ENCODE data around the gene FOXP4.

Gene FOXP4

DNA sequence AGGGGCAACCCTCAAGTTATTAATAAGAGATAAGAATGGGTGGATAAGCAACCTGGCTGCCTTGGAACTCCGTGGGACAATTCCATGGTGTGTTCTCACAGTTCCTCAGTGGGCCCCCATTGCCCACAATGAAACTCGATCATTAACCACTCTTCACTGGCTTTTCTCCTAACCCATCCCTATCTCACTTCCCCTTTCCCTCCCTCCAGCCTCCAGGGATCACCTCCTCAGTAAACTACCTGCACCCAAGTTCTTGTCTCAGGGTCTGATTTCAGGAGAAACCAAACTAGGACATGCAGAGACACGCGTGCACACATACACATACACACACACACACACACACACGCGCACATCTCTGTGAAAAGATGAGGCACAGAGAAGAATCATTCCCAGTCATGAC is 37.7 kb upstream of the FOXP4 start:
- POLR2A ChIA-PET: no interaction called here
- DNase-seq (ENCODE audit: low read depth, low spot score): no peak
- TF ChIP-seq, protein P1, sequence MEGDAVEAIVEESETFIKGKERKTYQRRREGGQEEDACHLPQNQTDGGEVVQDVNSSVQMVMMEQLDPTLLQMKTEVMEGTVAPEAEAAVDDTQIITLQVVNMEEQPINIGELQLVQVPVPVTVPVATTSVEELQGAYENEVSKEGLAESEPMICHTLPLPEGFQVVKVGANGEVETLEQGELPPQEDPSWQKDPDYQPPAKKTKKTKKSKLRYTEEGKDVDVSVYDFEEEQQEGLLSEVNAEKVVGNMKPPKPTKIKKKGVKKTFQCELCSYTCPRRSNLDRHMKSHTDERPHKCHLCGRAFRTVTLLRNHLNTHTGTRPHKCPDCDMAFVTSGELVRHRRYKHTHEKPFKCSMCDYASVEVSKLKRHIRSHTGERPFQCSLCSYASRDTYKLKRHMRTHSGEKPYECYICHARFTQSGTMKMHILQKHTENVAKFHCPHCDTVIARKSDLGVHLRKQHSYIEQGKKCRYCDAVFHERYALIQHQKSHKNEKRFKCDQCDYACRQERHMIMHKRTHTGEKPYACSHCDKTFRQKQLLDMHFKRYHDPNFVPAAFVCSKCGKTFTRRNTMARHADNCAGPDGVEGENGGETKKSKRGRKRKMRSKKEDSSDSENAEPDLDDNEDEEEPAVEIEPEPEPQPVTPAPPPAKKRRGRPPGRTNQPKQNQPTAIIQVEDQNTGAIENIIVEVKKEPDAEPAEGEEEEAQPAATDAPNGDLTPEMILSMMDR (IDR thresholded peaks at IDR 0.05; ENCODE audit: insufficient read depth, low read length, missing control alignments): no peak
- no peak overlapping the region for H3K4me3 ChIP-seq (ENCODE audit: low read depth, low read length)
- CTCF ChIA-PET: interaction anchor here (1.1 kb wide), 1 partner anchor 87 kb away, joined by 3 read pairs; no protein-coding TSS in a partner anchor

DNA sequence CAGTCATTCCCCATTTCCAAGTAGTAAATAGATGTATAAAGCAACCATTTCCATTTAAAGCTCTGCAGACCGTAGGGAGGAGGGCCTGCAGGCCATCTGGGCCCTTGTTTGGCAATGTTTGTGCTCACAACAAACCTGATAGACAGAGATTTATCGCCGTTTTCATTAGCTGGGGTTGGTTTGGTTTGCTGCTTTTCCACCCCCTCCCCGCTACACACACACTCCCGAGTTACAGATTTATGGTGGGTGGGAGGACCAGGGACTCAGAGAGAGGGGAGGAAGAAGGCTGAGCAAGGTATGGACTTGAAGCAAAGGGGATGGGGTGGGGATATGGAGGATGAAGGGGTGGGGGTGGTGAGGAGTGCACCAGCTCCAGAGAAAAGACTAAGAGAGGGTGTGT is 36.6 kb upstream of the FOXP4 start:
- no peak overlapping the region for H3K4me3 ChIP-seq (ENCODE audit: low read depth, low read length)
- ChIA-PET POLR2A (no interaction called here), CTCF (interaction anchor here (1.1 kb wide), 1 partner anchor 12 kb away, joined by 4 read pairs; no protein-coding TSS in a partner anchor)
- DNase-seq (ENCODE audit: low read depth, low spot score): no peak
- TF ChIP-seq, protein P1 (IDR thresholded peaks at IDR 0.05; ENCODE audit: insufficient read depth, low read length, missing control alignments): no peak

DNA sequence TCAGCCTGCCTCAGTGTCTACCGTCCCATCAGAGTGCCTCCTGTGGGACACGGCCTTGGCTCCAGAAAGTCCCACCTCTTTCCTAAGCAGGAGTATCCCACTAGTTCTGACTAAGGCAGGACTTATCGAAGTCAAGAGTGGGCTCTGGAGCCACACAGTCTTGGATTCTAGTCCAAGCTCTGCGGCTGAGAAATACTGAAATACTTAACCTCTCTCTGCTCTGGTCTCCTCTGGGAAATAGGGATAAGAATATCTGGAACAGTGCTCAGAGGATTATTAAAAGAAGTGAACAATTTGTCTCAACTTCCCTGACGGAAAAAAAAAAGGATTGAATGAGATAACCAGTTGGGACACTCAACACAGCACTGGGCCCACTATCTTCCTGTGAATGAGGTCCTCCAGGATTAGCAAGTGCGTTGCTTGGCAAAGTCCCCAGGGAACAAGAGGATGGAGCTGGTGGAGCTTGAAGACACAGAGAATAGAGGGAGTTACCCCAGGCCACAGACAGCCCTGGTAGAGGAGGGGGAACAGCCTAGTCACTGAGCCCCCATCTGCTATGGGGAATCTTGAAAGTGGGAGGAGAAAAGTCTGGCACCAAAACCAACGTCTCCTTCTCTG is 34.6 kb upstream of the FOXP4 start:
- CTCF ChIA-PET: interaction anchor here (1.2 to 1.5 kb wide), 3 partner anchors 8 to 87 kb away, joined by 3 to 5 read pairs (median 4); no protein-coding TSS in a partner anchor
- TF ChIP-seq, protein P1 (IDR thresholded peaks at IDR 0.05; ENCODE audit: insufficient read depth, low read length, missing control alignments): no peak
- POLR2A ChIA-PET: no interaction called here

DNA sequence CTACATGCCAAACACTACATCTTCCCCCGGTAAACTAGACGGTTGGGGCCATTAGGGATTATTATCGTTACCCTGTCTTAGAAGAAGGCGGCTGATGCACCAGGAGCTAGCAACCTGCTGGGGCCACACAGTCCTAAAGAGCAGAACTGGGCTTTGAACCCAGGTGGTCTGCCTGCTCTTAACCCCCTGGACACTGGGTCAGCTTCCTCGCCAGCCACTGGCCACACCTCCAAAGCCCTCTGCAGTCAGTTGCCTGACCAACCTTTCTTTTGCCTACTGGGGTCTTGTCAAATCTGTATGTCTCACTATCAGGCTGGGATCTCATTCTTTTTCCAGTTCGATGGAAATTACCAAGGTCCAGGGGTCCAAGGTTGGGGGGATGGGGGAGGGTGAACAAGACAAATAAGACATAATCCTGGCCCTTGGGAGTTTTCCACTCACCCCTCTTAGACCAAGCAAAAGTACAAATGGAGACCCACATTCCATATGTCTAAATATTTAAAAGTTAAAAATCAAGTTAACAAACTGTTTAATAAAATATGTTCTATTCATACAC is 34.0 kb upstream of the FOXP4 start:
- ChIA-PET CTCF (interaction anchor here (1.3 kb wide), 1 partner anchor 9 kb away, joined by 5 read pairs; no protein-coding TSS in a partner anchor), POLR2A (no interaction called here)
- no peak overlapping the region for H3K4me3 ChIP-seq (ENCODE audit: low read depth, low read length)
- TF ChIP-seq, protein P1 (IDR thresholded peaks at IDR 0.05; ENCODE audit: insufficient read depth, low read length, missing control alignments): no peak
- no peak for DNase-seq (ENCODE audit: low read depth, low spot score)

More for the DNA sequence above, 34.6 kb upstream of the FOXP4 start:
- no peak for DNase-seq (ENCODE audit: low read depth, low spot score)
- H3K4me3 ChIP-seq (ENCODE audit: low read depth, low read length): no peak overlapping the region

DNA sequence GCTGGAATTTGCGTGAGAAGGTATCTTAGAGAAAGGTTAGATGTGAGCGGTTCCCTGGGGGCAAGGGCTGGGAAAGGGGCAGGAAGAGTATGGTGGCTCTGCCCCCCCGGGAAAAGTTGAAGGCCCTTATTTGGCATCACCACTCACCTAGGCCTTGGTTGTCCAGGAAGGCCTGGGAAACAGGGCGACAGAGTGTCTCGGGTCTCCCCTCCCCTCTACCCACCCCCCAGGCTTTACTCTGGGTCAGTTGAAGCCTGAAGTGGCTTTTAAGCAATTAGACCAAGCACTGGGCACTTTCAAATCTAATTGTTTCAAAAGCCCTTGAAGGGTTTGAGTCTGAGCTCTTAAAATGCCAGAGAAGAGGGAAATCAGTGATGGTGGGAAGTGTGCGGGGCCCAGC is 30.2 kb upstream of the FOXP4 start:
- H3K4me3 ChIP-seq (ENCODE audit: low read depth, low read length): no peak overlapping the region
- TF ChIP-seq, protein P1 (IDR thresholded peaks at IDR 0.05; ENCODE audit: insufficient read depth, low read length, missing control alignments): no peak
- ChIA-PET POLR2A (no interaction called here), CTCF (no interaction called here)
- no peak for DNase-seq (ENCODE audit: low read depth, low spot score)

DNA sequence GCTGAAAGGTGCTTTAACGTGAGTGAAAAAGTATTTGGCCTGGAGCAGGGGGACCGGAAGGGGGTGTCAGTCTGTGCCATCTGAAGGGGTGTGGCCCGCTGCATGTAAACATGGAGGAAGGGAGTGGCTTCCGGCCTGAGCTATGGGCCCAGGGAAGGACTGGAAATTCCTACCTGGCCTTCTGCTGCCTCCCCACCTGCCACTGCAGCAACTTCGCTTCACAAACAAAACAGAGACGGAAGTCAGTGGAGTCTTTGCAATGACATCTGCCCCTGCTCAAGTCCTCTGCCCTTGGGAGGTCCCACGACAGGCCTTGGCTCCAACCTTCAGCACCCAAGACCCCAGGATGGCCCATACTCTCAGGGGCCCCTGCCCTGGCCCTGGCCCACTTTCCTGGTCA is 28.1 kb upstream of the FOXP4 start:
- POLR2A ChIA-PET: no interaction called here
- H3K4me3 ChIP-seq (ENCODE audit: low read depth, low read length): no peak overlapping the region
- DNase-seq (ENCODE audit: low read depth, low spot score): no peak
- TF ChIP-seq, protein P1 (IDR thresholded peaks at IDR 0.05; ENCODE audit: insufficient read depth, low read length, missing control alignments): no peak
- CTCF ChIA-PET: interaction anchor here (1.4 kb wide), 1 partner anchor 167 kb away, joined by 4 read pairs; no protein-coding TSS in a partner anchor

Data from AG04449 (cell line).